Urothelium cell line (cell line): ENCODE results near the gene TXN2.
A peak's percentile ranks its signal among the peaks of the same experiment; 100 is the strongest.
"Not testable (repeated sequence)": the region's sequence is repeated elsewhere in the genome, so short reads cannot be mapped to it uniquely, and the experiment has no call there.

Experiments used
- DNase-seq: peaks from one replicate; pipeline ENCODE4 v3.0.0; 2011; ENCODE audit warnings: low spot score, mixed read lengths
- FAIRE-seq: peaks from 2 replicates; lab custom pipeline; 2011; peaks lifted over from hg19 to GRCh38; lab: Jason Lieb, UNC

TXN2 gene

GRCh38 chr22:36432592-36433317, 48.7 kb downstream of the TXN2 start:
- no peak for DNase-seq
- FAIRE-seq: no peak

GRCh38 chr22:36431977-36432376, 49.5 kb downstream of the TXN2 start:
- FAIRE-seq (no peak), DNase-seq (no peak)

- DNase-seq: peak; percentile 68
These were observed 50.6 kb downstream of the TXN2 start for GRCh38 chr22:36430863-36431262.

GRCh38 chr22:36427952-36428351, 53.5 kb downstream of the TXN2 start:
- FAIRE-seq: not testable (repeated sequence)

More at GRCh38 chr22:36430863-36431262, 50.6 kb downstream of the TXN2 start:
- FAIRE-seq: peak; percentile 87

GRCh38 chr22:36425977-36426523, 55.4 kb downstream of the TXN2 start:
- DNase-seq: no peak
- no peak for FAIRE-seq

More at GRCh38 chr22:36427952-36428351, 53.5 kb downstream of the TXN2 start:
- DNase-seq: not testable (repeated sequence)

- DNase-seq: no peak
- no peak for FAIRE-seq
These were observed 56.4 kb downstream of the TXN2 start for GRCh38 chr22:36424901-36425579.

- DNase-seq, FAIRE-seq: not testable (repeated sequence)
These were observed 57.0 kb downstream of the TXN2 start for GRCh38 chr22:36424466-36424865.

GRCh38 chr22:36423461-36424404, 57.7 kb downstream of the TXN2 start:
- FAIRE-seq (no peak), DNase-seq (no peak)

GRCh38 chr22:36422287-36423014, 59.0 kb downstream of the TXN2 start:
- DNase-seq (no peak), FAIRE-seq (no peak)

GRCh38 chr22:36419912-36420882, 61.2 kb downstream of the TXN2 start:
- no peak for DNase-seq
- FAIRE-seq: no peak

GRCh38 chr22:36419177-36419911, 62.1 kb downstream of the TXN2 start:
- DNase-seq (no peak), FAIRE-seq (no peak)

GRCh38 chr22:36417281-36417686, 64.2 kb downstream of the TXN2 start:
- FAIRE-seq (peak; percentile 93), DNase-seq (peak; percentile 84)
